ENCODE measurements around the gene COMTD1. TPM values are rescaled to one million over a fixed set of nuclear protein-coding genes. Genes with fewer than 3 reads are reported as not detected.

The COMTD1 gene
- polyA plus RNA-seq, 1 of the 3 experiments (the other 2 are of a cell fraction), result 7.6 TPM

DNA sequence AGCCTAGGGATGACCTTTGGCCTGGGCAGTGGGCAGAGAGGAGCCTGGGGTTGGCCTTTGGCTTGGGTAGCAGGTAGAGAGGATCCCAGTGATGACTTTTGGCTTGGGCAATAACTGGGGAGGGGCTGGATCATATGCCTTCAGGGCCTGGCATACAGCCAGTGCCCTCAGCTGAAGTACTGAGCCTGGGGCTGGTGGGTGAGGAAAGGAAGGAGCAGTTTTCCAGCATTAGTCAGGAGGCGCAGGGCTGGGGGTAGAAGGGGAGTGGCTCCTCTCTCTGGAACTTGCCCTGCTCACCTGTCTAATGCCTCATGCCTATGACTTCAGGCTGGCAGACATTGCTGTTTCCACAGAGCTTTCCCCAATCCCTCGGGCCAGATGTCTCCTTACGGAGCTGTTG is 15.2 kb upstream of the COMTD1 start:
- CTCF ChIA-PET, result no interaction called here
- Histone ChIP-seq H3F3A (replicated peaks; ENCODE audit: insufficient read depth) (no peaks in the 10 kb centered on the region), H3K4me1 (ENCODE audit: control insufficient read depth in 1 of 2, insufficient read depth in 2 of 2, low read depth in 1 of 2, low read length in 1 of 2) (no peaks in the 10 kb centered on the region), H3K9me2 (no peaks in the 10 kb centered on the region), H3K4me3 (ENCODE audit: low read depth in 2 of 2, low read length in 1 of 2) (no peak overlapping the region), H3K9me3 (peaks cover 8% of the 10 kb centered on the region; the same call in 1 of the 2 replicates), H3K79me2 (ENCODE audit: insufficient read depth) (no peaks in the 10 kb centered on the region), H3K9ac (no peak overlapping the region), H3K27me3 (ENCODE audit: insufficient read depth) (no peaks in the 10 kb centered on the region), H3K36me3 (replicated peaks in 1 of 2; ENCODE audit: control insufficient read depth in 1 of 2, insufficient read depth in 2 of 2, low read length in 1 of 2) (no peaks in the 10 kb centered on the region), H3K27ac (ENCODE audit: low read depth in 2 of 2, low read length in 1 of 2) (no peak overlapping the region), H4K20me1 (ENCODE audit: insufficient read depth) (no peaks in the 10 kb centered on the region), H2AFZ (ENCODE audit: low read depth) (no peak overlapping the region), H3K4me2 (no peak overlapping the region)
- POLR2A ChIA-PET, result no interaction called here
- TF ChIP-seq RAD21 (IDR thresholded peaks at IDR 0.05; ENCODE audit: low read length), result no peak
- TF ChIP-seq GABPA (IDR thresholded peaks at IDR 0.05; ENCODE audit: low read depth), result no peak
- no peak for TF ChIP-seq SMC3 (IDR thresholded peaks at IDR 0.05; ENCODE audit: low read depth, low read length)
- no peak for TF ChIP-seq NRF1 (IDR thresholded peaks at IDR 0.05; ENCODE audit: low read depth, low read length)
- no peak for TF ChIP-seq FOXM1 (IDR thresholded peaks at IDR 0.05; ENCODE audit: low read depth)
- no peak for TF ChIP-seq TEAD4 (IDR thresholded peaks at IDR 0.05; ENCODE audit: borderline replicate concordance, insufficient read depth)
- no peak for TF ChIP-seq NFIC (IDR thresholded peaks at IDR 0.05; ENCODE audit: borderline replicate concordance)
- TF ChIP-seq MXI1 (IDR thresholded peaks at IDR 0.05; ENCODE audit: low read depth, low read length), result no peak
- TF ChIP-seq SIN3A (IDR thresholded peaks at IDR 0.05; ENCODE audit: borderline replicate concordance, low read depth, low read length), result no peak
- TF ChIP-seq, protein P1, sequence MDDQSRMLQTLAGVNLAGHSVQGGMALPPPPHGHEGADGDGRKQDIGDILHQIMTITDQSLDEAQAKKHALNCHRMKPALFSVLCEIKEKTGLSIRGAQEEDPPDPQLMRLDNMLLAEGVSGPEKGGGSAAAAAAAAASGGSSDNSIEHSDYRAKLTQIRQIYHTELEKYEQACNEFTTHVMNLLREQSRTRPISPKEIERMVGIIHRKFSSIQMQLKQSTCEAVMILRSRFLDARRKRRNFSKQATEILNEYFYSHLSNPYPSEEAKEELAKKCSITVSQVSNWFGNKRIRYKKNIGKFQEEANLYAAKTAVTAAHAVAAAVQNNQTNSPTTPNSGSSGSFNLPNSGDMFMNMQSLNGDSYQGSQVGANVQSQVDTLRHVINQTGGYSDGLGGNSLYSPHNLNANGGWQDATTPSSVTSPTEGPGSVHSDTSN (IDR thresholded peaks at IDR 0.05), result no peak
- TF ChIP-seq, protein P2, sequence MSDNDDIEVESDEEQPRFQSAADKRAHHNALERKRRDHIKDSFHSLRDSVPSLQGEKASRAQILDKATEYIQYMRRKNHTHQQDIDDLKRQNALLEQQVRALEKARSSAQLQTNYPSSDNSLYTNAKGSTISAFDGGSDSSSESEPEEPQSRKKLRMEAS (IDR thresholded peaks at IDR 0.05; ENCODE audit: low read depth), result no peak
- TF ChIP-seq, protein P3, sequence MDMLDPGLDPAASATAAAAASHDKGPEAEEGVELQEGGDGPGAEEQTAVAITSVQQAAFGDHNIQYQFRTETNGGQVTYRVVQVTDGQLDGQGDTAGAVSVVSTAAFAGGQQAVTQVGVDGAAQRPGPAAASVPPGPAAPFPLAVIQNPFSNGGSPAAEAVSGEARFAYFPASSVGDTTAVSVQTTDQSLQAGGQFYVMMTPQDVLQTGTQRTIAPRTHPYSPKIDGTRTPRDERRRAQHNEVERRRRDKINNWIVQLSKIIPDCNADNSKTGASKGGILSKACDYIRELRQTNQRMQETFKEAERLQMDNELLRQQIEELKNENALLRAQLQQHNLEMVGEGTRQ (IDR thresholded peaks at IDR 0.05; ENCODE audit: borderline replicate concordance, low read depth, low read length), result no peak
- TF ChIP-seq MEF2A (IDR thresholded peaks at IDR 0.05; ENCODE audit: borderline replicate concordance, low read depth), result no peak
- TF ChIP-seq EP300 (IDR thresholded peaks at IDR 0.05; ENCODE audit: borderline replicate concordance in 1 of 2, low read depth in 1 of 2, low read length in 1 of 2), result no peak
- TF ChIP-seq POLR2AphosphoS5 (IDR thresholded peaks at IDR 0.05; ENCODE audit: low read depth, low read length), result no peak
- no peak for TF ChIP-seq FOXJ3 (CRISPR knock-in tag; IDR thresholded peaks at IDR 0.05)
- no peak for TF ChIP-seq RCOR1 (IDR thresholded peaks at IDR 0.05; ENCODE audit: low read length)
- no peak for TF ChIP-seq JUND (IDR thresholded peaks at IDR 0.05)
- DNase-seq, result no peak
- 56% methylated on average over 2 of the region's 3 CpGs for WGBS (ENCODE audit: low lambda C conversion rate)

DNA sequence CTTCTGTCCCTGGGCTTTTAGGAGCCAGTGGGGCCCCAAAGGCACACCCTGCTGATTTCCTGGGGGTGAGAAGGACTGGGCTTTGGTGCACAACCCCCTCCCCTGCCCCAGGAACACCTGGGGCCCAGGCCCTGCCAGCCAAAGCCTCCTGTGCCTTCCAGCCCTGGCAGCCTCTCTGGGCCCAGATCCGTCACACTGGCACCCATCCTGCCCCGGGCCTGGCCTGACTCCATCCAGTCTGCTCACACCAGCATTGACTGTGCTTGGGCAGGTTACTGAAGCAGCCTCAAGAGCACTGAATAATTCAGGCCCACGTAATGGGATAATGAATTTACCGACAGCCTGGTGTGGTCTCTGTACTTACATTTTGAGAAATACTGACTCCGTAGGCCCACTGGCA is 12.0 kb upstream of the COMTD1 start:
- Histone ChIP-seq H3K9ac (no peak overlapping the region), H3K4me1 (ENCODE audit: control insufficient read depth in 1 of 2, insufficient read depth in 2 of 2, low read depth in 1 of 2, low read length in 1 of 2) (no peaks in the 10 kb centered on the region), H3K79me2 (ENCODE audit: insufficient read depth) (no peaks in the 10 kb centered on the region), H3K9me2 (no peaks in the 10 kb centered on the region), H3K27ac (ENCODE audit: low read depth in 2 of 2, low read length in 1 of 2) (no peak overlapping the region), H3K27me3 (ENCODE audit: insufficient read depth) (no peaks in the 10 kb centered on the region), H2AFZ (ENCODE audit: low read depth) (no peak overlapping the region), H3K9me3 (no peaks in the 10 kb centered on the region), H3K4me3 (ENCODE audit: low read depth in 2 of 2, low read length in 1 of 2) (no peak overlapping the region), H3F3A (replicated peaks; ENCODE audit: insufficient read depth) (no peaks in the 10 kb centered on the region), H3K4me2 (no peak overlapping the region), H3K36me3 (replicated peaks in 1 of 2; ENCODE audit: control insufficient read depth in 1 of 2, insufficient read depth in 2 of 2, low read length in 1 of 2) (no peaks in the 10 kb centered on the region), H4K20me1 (ENCODE audit: insufficient read depth) (no peaks in the 10 kb centered on the region)
- ChIA-PET POLR2A (no interaction called here), CTCF (interaction anchor here (1.7 to 2.9 kb wide), 2 partner anchors 12 to 17 kb away, joined by 5 to 30 read pairs; partner anchors contain the start of gene COMTD1)
- 75% methylated on average over 5 of the region's 5 CpGs for WGBS (ENCODE audit: low lambda C conversion rate)
- TF ChIP-seq RCOR1 (IDR thresholded peaks at IDR 0.05; ENCODE audit: low read length), result no peak
- no peak for TF ChIP-seq GABPA (IDR thresholded peaks at IDR 0.05; ENCODE audit: low read depth)
- TF ChIP-seq RXRA (IDR thresholded peaks at IDR 0.05; ENCODE audit: borderline replicate concordance, low read depth), result no peak
- no peak for DNase-seq

All from SK-N-SH (cell line).